ENCODE results near the gene INTS11.
A peak's percentile ranks its signal among the peaks of the same experiment; 100 is the strongest.

INTS11 gene

GRCh38 chr1:1299686-1300351 is 24.6 kb downstream of the INTS11 start:
- no peak for DNase-seq (ENCODE audit: low read depth in 2 of 2)

GRCh38 chr1:1298861-1299685 is 25.4 kb downstream of the INTS11 start:
- DNase-seq (ENCODE audit: low read depth in 2 of 2) = no peak

DNA sequence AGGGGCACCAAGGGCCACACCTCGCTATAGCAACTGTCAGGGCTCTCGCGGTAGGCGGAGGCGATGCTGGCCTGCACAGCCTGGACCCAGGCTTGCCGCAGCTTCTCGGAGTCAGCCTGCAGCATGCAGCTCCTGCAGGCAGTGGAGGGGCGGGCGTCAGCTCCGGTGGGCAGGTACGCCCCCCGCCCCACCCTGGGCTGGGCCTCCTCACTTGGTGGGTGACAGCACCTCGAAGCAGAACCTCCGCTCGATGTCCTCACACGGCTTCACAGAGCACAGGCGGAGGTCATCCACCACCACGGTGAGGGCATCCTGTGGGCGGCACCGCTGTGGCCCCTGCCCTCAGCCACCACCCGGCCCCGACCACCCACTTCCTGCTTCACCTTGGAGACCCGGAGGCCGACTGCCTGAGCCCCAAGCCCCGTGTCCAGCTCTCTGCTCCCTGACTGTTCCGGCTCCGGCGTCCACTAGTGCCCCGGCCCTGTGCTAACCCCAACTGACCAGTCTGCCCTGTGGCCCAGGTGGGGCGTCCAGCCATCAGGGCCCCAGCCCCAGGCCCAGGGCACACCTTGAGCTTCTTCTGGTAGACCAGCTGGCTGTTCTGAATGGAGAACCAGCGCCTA is 26.5 kb downstream of the INTS11 start:
- no peak for DNase-seq (ENCODE audit: low read depth in 2 of 2)

DNA sequence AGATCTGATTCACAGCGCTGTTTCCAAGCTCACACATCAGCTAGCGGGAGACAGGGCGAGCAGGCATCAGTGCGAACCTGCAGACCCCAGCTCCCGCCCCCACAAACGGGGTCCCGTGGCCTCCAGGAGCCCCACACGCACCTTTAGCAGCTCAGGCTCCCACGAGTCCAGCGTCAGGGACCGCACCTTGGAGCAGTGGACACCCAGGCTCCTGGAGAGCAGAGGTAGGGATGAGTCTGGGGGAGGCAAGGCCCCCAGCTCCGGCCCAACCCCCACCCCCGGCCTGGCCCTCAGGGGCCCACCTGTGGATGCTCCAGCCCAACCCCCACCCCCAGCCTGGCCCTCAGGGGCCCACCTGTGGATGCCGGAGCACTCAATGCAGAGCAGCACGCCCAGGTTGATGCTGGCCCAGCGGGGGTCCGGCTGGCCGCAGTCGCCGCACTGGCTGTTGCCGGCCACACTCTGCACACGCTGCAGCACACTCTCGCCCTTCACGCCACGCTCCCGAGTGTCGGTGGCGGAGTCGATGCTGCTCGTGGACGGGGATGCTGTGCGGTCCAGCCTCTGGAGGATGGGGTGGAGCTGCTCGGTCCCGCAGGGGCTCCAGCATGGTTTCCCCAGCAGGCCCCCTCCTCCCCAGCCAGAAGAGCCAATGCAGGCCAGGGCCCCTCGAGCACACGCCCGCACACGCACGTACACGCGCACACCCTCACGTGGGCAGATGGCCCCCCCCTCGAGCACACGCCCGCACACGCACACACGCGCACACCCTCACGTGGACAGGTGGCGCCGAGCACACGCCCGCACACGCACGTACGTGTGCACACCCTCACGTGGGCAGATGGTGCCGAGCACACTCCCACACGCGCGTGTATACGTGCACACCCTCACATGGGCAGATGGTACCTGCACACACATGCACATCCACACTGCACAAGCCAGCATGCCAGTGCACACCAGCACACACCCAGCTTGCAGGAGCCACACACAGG is 28.1 kb downstream of the INTS11 start:
- no peak for DNase-seq (ENCODE audit: low read depth in 2 of 2)

DNA sequence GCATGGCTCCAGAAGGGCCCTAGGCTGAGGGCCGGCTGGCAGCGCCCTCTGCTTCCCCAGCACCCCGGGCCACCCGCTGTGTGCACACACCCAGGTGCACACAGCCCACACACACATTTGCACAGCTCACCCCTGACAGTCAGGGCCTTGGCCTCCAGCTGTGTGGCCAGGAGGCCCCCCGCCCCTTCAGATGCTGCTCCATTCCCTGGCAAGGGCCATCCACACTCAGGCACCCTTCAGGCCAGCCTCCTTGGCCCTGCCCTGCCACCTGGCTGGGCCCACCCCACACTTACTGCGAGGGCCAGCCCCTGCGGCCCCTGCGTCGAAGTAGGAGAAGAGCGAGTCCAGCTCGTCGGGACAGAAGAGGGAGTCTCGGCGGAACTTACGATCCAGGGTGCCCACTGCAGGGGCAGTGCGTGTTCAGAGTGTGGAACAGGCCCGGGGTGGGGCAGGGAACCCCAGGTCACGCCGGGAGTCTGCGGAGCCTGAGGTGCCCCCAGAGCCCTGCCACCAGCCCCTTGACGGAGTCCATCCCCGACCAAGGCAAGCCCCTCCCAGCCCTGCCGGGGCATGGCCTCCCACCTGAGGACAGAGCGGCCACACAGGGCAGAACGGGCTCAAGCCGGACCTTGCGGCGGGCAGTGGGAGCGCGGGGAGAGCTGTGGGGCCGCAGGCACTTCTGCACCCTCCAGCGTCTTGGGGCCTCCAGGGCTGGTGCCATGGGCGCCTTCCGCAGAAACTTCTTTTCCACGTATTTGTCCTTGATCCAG is 29.1 kb downstream of the INTS11 start:
- DNase-seq (ENCODE audit: low read depth in 2 of 2) = no peak

DNA sequence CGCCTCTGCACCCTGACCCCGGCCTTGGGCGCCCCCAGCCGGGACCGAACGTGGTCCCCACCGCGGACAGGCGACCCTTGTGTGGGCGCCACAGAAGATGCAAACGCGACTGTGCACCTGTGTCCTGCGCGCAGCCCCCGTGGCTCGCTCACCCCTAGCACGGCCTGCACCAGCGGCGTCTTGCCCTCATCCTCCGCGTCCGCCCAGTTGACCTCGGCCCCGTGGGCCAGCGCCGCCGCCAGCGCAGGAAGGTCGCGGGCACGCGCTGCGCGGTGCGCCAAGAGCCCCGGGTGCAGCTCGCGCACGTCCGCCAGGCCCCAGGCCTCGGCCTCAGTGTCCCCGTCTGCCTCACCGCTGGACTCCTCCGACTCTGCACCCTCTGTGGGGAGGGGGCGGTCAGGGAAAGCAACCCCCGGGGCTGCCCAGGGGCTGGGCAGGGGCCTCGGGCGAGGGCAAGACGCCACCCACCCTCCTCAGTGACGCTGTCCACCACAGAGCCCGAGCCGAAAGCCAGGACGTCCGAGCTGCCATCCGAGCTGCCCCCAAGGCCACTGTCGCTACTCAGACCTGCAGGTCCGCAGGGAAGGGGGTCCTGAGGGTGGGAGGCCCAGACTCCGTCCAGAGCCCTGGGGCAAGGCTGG is 30.1 kb downstream of the INTS11 start:
- DNase-seq (ENCODE audit: low read depth in 2 of 2) = no peak

DNA sequence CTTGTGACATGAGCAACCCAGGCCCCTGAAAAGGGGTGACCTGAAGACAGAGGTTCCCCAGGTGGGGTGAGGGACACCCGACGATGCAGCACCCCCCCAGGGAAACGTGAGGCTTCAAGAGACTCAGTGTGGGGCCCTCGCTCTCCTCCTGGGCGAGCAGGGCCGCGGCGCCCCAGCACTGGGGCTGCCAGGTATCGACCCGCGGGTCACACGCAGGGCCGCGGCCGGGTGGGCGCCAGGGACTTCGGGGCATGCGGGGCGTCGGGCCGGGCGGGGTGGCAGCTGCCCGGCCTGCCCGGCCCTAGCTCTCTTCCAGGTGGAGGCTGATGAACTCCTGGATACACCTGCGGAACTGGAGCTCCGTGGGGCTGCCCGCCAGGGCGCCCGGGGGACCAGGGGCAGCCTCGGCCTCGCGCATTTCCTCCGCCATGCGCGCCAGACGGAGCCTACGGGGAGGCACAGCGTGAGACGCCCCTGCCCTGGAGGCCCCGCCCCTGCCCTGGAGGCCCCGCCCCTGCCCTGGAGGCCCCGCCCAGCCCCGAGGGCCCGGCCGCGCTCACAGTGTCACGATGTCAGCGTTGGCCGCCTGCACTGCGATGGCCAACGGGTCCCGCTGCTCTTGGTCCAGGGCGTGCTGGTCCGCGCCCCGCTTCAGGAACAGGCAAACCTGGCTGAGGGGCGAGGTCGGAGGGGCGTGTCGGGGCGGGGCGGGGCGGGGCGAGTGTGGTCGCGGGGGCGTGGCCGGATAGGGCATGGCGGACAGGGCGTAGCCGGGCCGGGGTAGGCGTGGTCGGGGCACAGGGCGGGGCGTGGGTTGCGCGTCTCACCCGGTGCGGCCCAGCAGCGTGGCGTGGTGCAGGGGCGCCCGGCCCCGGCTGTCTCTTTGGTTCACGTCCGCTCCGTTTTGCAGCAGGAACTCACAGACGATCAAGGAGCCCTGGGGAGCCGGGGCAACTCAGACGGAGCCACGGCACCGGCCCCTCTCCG is 30.9 kb downstream of the INTS11 start:
- DNase-seq (ENCODE audit: low read depth in 2 of 2) = no peak

GRCh38 chr1:1292851-1293250 is 31.6 kb downstream of the INTS11 start:
- no peak for DNase-seq (ENCODE audit: low read depth in 2 of 2)

GRCh38 chr1:1292442-1292779 is 32.0 kb downstream of the INTS11 start:
- no peak for DNase-seq (ENCODE audit: low read depth in 2 of 2)

DNA sequence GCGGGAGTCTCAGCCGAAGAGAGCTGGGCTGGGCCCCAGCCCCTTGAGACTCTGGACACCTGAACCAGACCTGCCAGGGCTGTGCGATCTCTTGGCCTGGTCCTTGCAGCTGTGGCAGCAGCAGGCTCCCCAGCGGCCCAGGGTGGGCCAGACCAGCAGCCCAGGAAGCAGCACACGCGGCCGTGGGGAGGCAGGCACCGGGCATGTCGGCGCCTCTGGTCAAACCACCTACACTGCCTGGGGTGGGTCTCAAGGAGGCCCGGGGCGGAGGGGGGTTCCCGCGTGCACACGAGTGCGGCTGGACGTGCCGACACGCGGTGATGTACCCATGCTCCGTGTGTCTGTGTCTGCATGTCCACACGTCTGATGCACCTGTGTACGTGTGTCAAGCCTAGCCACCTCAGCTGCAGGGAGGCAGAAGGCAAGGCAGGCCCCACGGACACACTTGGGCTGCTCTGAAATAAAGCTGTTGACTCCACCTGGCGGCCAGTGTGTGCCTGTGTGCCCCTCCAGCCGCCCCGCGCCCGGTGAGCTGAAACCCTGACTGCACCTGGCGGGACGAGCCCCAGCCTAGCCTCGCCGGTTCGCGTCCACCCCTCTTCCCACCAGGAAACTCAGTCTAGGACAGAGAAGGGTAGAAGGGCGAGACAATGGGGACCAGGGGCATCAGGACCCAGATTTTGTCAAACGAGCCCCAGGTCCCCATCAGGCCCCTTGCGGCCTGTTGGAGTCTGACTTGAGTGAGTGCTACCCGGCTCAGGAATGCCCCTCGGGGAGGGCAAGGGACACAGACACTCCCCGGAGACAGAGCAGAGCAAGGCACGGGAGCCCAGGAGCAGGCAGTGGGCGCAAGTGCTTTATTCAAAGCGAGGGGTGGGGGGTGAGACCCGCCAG is 32.7 kb downstream of the INTS11 start:
- peak; percentile 48 to 50 for DNase-seq (ENCODE audit: low read depth in 2 of 2)

DNA sequence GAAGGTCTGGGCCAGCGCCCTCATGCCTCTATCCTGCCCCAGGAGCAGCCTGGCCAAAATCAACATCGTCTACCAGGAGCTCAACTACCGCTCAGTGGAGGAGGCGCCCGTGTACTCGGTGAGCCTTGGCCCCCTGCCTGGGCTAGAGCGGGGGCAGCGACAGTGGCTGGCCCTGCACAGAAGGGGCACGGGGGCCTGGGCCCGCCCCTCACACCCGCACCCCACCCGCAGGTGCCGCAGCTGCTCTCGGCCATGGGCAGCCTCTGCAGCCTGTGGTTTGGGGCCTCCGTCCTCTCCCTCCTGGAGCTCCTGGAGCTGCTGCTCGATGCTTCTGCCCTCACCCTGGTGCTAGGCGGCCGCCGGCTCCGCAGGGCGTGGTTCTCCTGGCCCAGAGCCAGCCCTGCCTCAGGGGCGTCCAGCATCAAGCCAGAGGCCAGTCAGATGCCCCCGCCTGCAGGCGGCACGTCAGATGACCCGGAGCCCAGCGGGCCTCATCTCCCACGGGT is 33.4 kb downstream of the INTS11 start:
- DNase-seq (ENCODE audit: low read depth in 2 of 2) = no peak

DNA sequence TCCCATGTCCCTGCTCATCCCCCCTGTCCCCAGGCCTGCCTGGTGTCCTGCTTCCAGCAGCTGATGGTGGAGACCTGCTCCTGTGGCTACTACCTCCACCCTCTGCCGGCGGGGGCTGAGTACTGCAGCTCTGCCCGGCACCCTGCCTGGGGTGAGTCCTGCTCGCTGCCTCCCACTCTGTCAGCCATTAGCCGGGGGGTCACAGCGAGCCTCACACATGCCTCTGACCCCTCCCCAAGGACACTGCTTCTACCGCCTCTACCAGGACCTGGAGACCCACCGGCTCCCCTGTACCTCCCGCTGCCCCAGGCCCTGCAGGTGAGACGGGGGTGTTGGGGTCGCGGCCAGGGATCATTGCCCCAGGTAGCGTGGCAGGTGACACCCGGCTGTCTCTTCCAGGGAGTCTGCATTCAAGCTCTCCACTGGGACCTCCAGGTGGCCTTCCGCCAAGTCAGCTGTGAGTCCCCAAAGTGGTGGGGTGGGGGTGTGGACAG is 34.2 kb downstream of the INTS11 start:
- no peak for DNase-seq (ENCODE audit: low read depth in 2 of 2)

DNA sequence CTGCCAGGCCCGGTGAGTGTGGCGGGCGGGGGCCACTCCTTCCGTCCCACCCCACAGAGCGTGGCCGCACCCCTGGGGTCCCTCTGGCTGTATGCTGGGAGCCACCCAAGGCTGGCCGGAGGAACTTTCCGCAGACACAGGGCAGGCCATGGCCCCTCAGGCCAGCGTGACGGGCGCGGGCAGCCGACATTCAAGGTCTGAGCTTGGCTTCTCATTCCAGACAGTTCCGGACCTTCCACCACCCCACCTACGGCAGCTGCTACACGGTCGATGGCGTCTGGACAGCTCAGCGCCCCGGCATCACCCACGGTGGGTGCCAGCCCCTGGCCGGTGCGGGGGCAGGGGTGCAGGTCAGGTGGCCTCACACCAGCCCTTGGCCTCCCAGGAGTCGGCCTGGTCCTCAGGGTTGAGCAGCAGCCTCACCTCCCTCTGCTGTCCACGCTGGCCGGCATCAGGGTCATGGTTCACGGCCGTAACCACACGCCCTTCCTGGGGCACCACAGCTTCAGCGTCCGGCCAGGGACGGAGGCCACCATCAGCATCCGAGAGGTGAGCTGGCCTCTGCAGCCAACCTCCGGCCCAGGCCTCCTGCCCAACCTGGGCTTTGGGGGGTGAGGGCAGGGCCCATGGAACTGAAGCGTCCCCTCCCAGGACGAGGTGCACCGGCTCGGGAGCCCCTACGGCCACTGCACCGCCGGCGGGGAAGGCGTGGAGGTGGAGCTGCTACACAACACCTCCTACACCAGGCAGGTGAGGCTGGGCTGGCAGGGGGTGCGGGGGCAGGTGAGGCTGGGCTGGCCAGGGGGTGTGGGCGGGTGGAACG is 37.0 kb downstream of the INTS11 start:
- no peak for DNase-seq (ENCODE audit: low read depth in 2 of 2)

DNA sequence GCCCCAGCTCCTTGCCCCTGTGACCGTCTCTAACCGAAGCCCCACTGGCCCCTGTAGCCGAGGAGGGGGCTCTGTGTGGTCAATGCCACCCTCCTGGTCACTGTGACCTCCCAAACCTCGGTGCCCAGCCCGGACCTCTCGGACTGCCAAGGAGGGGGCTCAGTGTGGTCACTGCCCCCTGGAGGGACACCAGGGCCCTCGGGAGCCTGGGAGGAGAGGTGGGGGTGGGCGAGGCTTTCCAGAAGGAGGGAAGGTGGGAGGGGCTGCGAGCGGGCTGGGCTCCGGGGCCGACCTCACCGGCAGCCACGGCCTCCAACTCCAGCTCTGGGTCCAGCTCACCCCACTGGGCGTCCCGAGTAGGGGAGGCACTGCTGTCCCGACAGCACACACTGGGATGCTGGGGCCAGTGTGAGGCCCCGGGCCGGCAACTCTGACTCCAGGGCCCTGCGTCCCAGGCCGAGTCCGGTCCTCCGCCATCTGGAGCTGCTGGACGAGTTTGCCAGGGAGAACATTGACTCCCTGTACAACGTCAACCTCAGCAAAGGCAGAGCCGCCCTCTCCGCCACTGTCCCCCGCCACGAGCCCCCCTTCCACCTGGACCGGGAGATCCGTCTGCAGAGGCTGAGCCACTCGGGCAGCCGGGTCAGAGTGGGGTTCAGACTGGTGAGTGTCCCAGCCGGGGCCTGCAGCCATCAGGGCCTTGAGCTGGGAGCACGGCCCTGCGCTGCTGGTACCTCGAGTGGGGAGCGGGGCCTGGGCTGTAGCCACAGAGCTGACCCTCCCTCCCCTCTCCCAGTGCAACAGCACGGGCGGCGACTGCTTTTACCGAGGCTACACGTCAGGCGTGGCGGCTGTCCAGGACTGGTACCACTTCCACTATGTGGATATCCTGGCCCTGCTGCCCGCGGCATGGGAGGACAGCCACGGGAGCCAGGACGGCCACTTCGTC is 37.9 kb downstream of the INTS11 start:
- DNase-seq (ENCODE audit: low read depth in 2 of 2) = no peak

- DNase-seq (ENCODE audit: low read depth in 2 of 2) = no peak
Measured at GRCh38 chr1:1285611-1286311, 38.7 kb downstream of the INTS11 start.
